SK-N-MC (cell line): ENCODE measurements around the gene USP17L11.
"Not testable (repeated sequence)": the region's sequence is repeated elsewhere in the genome, so short reads cannot be mapped to it uniquely, and the experiment has no call there.

Experiments used
- DNase-seq: peaks from one replicate; pipeline ENCODE4 v3.0.0-alpha.2; 2011; ENCODE audit warnings: low read depth, low spot score
- H3K27ac ChIP-seq: fragments of 200-600 bp; sonication (generic); 2 replicates; pipeline ENCODE4 v1.5.1; 2016; ENCODE audit warnings: mixed run types
- H3K36me3 ChIP-seq: fragments of 200-600 bp; sonication (generic); 2 replicates; pipeline ENCODE4 v1.6.1; 2017; ENCODE audit warnings: antibody characterized with exemption, low read length, mixed read lengths; ENCODE audit not compliant: insufficient read depth
- H3K4me3 ChIP-seq: fragments of 200-600 bp; sonication (generic); 2 replicates; pipeline ENCODE4 v1.5.1; 2016
- H3K9ac ChIP-seq: fragments of 200-600 bp; sonication (generic); 2 replicates; pipeline ENCODE4 v1.8.0; 2017; ENCODE audit warnings: mixed run types, mixed read lengths; ENCODE audit not compliant: insufficient read length
- H3K9me3 ChIP-seq: fragments of 200-600 bp; sonication (generic); 2 replicates; pipeline ENCODE4 v1.6.1; 2017; ENCODE audit warnings: low read depth, mild to moderate bottlenecking, antibody characterized with exemption, low read length, moderate library complexity, mixed read lengths

Gene USP17L11

DNA sequence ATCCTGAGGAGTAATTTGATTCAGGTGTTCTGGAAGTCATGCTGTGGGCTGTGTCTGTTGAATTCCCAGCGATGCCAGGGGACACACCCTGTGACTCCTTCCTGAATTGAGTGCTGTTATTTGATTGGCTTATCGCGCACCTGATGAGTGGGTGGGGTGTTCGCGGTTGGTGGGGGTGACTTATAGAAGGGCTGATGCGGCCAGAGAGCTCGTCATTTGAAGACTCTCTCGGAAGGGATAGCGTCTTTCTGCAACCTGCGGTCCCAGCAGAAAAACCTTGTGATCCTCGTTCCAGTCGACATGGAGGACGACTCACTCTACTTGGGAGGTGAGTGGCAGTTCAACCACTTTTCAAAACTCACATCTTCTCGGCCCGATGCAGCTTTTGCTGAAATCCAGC, 42.6 kb downstream of the USP17L11 start, which contains the start of gene USP17L20:
Gene USP17L20, plus strand, starts transcription at position 301 of the 400 bp plus-strand sequence. Its CDS starts 0 bp downstream, at position 301.
- not testable (repeated sequence) for H3K36me3 ChIP-seq, H3K9me3 ChIP-seq, H3K9ac ChIP-seq, H3K27ac ChIP-seq, H3K4me3 ChIP-seq, DNase-seq

GRCh38 chr4:9262572-9262971, 47.4 kb downstream of the USP17L11 start, which contains the start of gene USP17L21:
Gene USP17L21 (plus strand): TSS chr4:9262872. CDS start chr4:9262872, 0 bp downstream.
- not testable (repeated sequence) for H3K27ac ChIP-seq, H3K36me3 ChIP-seq, DNase-seq

More at GRCh38 chr4:9262572-9262971, 47.4 kb downstream of the USP17L11 start, which contains the start of gene USP17L21:
- not testable (repeated sequence) for H3K9me3 ChIP-seq, H3K9ac ChIP-seq, H3K4me3 ChIP-seq
